GM12873 (cell line): Measurements from ENCODE around the gene ZNF117.

Experiments used
- TF ChIP-seq, protein P1 (sequence below): IDR thresholded peaks from 2 replicates; pipeline ENCODE4 v1.5.1; 2012; ENCODE audit warnings: low read depth, mild to moderate bottlenecking, moderate library complexity, low read length, control low read depth; ENCODE audit not compliant: insufficient read depth; ENCODE audit errors: missing control alignments

Gene ZNF117

DNA sequence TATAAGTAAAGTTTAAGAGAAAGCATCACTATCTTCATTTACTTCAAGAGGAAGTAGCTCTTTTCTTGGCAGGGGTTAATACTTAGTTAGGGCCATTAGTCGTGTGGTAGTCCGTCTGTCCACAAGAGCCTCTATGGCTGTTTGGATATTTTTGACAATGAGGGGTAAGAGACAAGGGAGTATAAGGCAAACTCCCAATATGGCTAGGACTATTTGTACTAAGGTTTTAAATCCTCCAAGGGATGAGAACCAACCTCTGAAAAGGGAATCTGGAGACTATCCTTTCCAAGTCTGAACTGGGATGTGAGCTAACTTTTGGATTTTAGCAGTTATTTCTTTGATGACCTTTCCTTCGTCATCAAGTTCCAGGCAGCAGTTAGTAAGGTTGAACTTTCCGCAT, at the start of gene ZNF117:
ZNF117 (minus strand) TSS at position 101 of the 400 bp plus-strand sequence.
- TF ChIP-seq, protein P1, sequence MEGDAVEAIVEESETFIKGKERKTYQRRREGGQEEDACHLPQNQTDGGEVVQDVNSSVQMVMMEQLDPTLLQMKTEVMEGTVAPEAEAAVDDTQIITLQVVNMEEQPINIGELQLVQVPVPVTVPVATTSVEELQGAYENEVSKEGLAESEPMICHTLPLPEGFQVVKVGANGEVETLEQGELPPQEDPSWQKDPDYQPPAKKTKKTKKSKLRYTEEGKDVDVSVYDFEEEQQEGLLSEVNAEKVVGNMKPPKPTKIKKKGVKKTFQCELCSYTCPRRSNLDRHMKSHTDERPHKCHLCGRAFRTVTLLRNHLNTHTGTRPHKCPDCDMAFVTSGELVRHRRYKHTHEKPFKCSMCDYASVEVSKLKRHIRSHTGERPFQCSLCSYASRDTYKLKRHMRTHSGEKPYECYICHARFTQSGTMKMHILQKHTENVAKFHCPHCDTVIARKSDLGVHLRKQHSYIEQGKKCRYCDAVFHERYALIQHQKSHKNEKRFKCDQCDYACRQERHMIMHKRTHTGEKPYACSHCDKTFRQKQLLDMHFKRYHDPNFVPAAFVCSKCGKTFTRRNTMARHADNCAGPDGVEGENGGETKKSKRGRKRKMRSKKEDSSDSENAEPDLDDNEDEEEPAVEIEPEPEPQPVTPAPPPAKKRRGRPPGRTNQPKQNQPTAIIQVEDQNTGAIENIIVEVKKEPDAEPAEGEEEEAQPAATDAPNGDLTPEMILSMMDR: no peak

DNA sequence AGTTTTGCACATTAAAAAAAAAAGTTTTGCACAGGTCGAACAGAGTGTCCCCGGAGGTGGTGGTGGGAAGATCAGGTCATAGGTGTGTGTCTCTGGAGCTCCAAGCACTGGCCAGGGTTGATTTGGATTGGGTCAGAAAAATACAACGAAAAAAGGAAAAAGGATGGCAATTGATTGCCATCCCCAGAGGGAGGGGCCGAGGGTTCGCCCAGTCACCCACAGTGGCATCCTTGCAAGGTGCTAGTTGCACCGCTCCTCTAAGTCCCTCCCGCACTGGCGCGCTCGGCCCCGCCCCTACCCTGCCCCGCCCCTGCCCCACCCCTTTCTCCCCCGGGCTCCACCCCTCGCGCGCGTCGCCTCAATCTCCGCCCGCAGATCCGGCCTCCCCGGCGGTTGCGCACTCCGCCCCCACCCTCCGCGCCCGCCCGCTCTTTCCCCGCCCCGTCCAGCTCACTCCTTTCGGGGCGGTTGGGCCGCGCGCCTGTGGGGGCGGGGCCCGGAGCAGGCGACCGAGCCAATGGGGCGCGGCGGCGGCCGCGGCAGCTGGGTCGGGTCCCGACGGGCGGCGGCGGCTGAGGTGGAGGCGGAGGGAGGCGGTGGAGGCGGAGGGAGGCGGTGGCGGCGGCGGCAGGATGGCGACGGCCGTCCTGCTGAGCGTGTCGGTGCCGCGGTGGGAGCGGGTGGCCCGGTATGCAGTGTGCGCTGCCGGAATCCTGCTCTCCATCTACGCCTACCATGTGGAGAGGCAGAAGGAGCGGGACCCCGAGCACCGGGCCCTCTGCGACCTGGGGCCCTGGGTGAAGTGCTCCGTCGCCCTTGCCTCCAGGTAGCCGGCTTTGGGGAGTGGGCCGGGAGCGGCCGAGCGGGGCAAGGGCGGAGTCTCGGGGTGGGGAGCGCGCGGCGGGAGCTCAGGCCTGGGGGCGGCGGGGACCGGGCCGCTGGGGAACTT, 47.2 kb upstream of the ZNF117 start:
- TF ChIP-seq, protein P1: peak; percentile 26

DNA sequence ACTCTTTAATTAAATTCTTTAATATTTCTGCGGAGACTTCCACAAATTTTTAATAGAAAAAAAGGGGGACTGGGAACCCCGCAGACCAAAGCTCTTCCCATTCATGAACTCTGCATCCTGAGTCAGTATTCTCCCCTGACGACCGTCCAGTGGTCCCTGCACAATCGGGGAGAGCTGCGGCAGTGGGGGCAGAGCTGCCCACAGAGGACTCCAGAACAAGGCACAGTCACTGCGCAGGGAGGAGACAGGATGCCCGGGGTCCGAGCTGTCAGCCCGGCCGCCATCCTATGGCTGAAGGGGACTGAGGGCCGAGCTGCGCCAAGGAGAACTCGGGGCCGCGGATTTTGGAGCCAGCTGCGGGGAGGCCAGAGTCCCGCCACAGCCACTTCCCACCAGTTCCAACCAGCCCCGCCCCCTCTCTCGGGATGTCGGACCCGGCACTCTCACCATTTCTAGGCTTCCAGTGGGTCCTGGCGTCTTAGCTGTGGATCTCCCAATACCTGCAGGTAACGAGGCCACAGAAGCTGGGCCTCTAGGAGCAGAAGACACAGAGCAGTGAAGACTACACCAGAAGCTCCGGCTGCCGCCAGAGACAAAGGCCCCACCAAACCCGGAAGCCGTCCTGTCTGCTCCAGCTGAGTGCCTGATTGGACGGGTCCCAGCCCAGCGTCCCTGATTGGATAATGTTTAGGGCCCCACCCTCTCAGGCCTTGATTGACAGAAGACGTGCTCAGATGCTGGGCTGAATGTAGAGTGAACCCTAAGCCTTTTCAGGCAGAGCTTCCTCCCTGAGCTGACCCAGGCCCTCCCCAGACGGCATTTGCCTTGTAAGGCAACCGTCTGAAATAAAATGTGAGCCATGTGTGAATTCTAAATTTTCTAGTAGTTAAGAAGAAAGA, 15.5 kb upstream of the ZNF117 start, which contains the start of gene ERV3-1:
ERV3-1 (minus strand) TSS at position 594 of the 899 bp plus-strand sequence. CDS start 13,661 bp downstream, outside the sequence.
- TF ChIP-seq, protein P1: no peak

DNA sequence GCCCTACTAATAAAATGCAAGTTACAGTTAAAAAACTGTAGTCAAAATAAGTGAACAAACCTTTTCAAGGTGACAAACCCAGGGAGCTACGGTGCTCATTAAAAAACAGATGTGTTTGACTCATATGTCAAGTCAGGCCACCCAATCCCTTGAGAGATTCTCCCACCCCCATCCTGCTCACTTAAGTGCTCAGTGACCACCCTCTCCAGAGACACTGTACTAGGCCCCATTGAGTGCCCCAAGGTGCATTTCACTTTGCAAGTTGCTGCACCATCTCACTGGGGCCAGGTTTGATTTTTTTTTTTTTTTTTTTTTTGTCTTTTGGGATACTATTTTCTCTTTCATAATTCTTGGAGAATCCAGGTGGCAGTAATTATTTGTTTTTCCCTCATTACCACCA, 13.7 kb upstream of the ZNF117 start:
- TF ChIP-seq, protein P1: no peak

DNA sequence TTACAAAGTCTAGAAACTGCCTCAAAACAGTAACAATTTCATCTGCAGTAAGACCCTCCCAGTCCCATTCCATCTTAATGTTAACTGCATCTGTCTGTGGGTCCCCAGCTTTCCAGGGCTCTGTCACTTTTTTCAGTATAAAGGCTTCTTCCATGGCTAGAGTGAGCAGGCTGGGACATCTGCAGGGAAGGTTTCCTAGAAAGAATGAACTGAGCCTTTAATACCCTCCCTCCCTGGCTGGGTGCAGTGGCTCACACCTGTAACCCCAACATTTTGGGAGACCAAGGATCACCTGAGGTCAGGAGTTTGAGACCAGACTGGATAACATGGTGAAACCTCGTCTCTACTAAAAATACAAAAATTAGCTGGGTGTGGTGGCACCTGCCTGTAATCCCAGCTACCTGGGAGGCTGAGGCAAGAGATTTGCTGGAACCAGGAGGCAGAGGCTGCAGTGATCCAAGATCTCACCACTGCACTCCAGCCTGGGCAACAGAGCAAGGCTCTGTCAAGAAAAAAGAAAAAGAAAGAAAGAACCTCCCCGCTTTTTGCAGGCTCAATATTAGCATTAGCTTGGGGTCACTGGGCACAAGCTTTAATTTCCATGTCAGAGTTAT, 12.2 kb upstream of the ZNF117 start:
- TF ChIP-seq, protein P1: no peak

DNA sequence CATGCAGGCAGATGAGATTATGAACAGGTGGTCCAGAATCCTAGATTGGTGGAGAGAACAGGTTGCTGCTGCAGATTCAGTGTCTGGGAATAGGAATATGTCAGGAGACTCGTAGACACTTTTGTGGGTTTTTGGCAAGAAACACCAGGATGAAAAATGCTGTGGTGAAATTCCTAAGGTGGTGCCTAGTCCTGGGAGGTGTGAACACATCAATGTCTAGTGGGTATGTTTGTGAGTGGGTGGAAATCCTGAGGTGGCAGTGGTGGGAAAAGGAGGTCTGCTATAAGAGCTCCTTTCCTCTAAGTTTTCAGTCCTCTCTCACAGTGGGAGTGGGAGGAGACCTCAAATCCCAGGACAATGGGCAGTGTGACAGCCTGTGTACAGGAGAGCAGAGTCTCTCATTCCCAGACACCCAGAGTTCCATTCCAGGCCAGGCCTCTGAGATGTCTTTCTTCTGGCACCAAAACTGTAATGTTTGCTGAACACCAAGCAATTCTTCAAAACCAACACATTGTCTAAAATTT, 10.5 kb upstream of the ZNF117 start:
- TF ChIP-seq, protein P1: no peak
